CD4-positive, alpha-beta T cell treated with Interleukin-2 at 100 ng/mL for 4 hours (primary cell): ENCODE measurements around the gene FBXO4.

ENCODE experiments used
- DNase-seq: peaks from one replicate; pipeline ENCODE4 v3.0.0-alpha.2; 2020; ENCODE audit warnings: low spot score

FBXO4 gene

GRCh38 chr5:41983284-41983683 lies 58.2 kb downstream of the FBXO4 start:
- DNase-seq, result no peak

DNA sequence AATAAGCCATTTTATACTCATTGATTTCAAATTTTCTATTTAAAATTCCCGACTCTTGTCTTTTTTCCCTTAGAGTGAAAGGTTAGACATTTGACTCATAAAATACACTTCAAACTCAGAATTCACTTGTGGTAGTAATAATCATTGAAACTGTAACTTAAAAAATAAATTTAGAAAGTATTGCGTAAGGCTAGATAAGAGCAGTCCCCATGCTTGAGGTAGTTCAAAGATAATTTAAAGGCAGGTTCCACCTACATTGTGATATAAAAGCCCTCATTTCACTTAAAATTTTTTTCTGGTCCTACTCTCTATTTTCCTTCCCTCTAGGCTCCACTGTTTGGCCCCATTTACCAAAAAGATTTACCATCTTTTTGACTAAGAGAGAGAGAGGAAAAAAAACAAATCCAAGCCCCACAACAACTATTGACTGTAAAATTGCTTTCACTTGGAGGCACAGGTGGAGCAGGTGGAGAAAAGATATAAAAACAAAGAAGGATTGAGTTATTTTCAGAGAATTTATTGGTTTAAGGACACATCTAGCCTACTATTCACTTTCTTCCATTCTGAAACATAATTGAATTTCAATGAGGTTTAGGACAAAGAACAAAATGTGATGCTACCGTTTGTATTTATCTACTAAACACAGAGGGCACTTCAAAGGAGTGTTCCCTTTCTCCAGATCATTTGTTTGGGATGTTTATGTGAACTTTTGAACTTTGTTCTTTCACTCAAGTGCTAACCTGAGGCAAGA lies 61.0 kb downstream of the FBXO4 start:
- no peak for DNase-seq
